ENCODE results near the gene PLCXD3. TPM values are rescaled to one million over a fixed set of nuclear protein-coding genes. Genes with fewer than 3 reads are reported as not detected.

Gene PLCXD3
- total RNA-seq, 1 experiment from 2014 or later = not detected

GRCh38 chr5:41392016-41392415 is 118.4 kb downstream of the PLCXD3 start:
- peak; percentile 34 for DNase-seq (ENCODE audit: unreplicated experiment)
- Mint-ChIP-seq H3K9me3 (ENCODE audit: unreplicated experiment) (peaks cover 17% of the 10 kb centered on the region), H3K27me3 (ENCODE audit: insufficient read depth, unreplicated experiment) (no peaks in the 10 kb centered on the region), H3K4me1 (ENCODE audit: insufficient read depth, unreplicated experiment) (peaks cover 6% of the 10 kb centered on the region), H3K4me3 (ENCODE audit: unreplicated experiment) (no peak overlapping the region), H3K36me3 (ENCODE audit: insufficient read depth, unreplicated experiment) (no peaks in the 10 kb centered on the region), H3K27ac (ENCODE audit: low read depth, unreplicated experiment) (no peak overlapping the region)
- BruUV-seq (replicated peaks) = no TSS peak
- no peak for TF ChIP-seq CTCF (IDR thresholded peaks at IDR 0.05; ENCODE audit: unreplicated experiment)
- ChIA-PET POLR2A (interaction anchor here (0.6 kb wide), 1 partner anchor 12 kb away, joined by 3 read pairs; no protein-coding TSS in a partner anchor), CTCF (no interaction called here)
- intact Hi-C loops (cut with micrococcal nuclease) = no loop called here

DNA sequence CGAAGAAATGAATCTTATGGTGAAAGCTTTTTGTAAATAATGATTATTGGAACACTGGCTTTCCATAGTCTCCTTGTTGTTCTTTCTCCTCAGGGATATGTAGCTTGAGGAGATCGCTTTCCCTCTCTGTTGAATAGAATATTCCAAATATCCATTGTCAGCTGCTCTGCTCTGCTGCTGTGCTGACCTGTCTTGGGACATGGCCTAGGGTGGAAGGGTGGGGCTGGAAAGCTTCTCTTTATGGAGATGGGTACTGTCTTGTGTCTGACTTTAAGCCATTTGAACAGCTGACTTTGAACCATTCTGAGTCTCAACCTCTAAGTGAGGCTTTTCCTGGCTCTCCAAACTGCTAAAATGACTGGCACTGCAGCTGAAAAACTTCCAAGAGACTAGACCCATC is 135.8 kb downstream of the PLCXD3 start:
- Mint-ChIP-seq H3K36me3 (ENCODE audit: insufficient read depth, unreplicated experiment) (no peaks in the 10 kb centered on the region), H3K27ac (ENCODE audit: low read depth, unreplicated experiment) (no peak overlapping the region), H3K4me1 (ENCODE audit: insufficient read depth, unreplicated experiment) (peaks cover 11% of the 10 kb centered on the region), H3K27me3 (ENCODE audit: insufficient read depth, unreplicated experiment) (no peaks in the 10 kb centered on the region), H3K4me3 (ENCODE audit: unreplicated experiment) (no peak overlapping the region), H3K9me3 (ENCODE audit: unreplicated experiment) (no peaks in the 10 kb centered on the region)
- CTCF ChIA-PET = interaction anchor here (0.6 to 1.2 kb wide), 2 partner anchors 18 to 64 kb away, joined by 3 read pairs; no protein-coding TSS in a partner anchor
- no TSS peak for BruUV-seq (replicated peaks)
- POLR2A ChIA-PET = interaction anchor here (0.6 to 0.7 kb wide), 2 partner anchors 15 to 1835 kb away, joined by 3 read pairs; no protein-coding TSS in a partner anchor
- intact Hi-C loops (cut with micrococcal nuclease) = no loop called here
- no peak for TF ChIP-seq CTCF (IDR thresholded peaks at IDR 0.05; ENCODE audit: unreplicated experiment)
- no peak for DNase-seq (ENCODE audit: unreplicated experiment)

DNA sequence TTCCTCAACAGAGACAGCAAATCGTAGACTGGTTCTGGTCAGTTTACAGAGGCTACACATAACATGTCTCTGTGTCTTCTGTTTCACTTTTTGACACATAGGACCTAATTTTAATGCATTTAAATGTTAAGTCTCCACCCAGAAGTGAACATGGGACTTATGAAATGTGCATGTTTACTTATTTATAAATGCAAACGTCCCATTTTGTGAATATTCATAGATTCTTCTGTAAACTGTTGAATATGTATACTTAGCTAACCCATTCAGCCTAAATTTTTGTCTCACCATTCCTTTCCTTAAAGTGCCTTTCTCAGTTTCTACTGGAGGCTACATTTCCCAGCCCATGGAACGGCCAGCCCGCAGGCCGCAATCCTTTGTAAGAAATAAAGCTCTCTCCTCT is 137.2 kb downstream of the PLCXD3 start:
- intact Hi-C loops (cut with micrococcal nuclease) = no loop called here
- peaks cover 11% of the 10 kb centered on the region for H3K4me1 Mint-ChIP-seq (ENCODE audit: insufficient read depth, unreplicated experiment)
- no peak overlapping the region for H3K27ac Mint-ChIP-seq (ENCODE audit: low read depth, unreplicated experiment)
- no peak for TF ChIP-seq CTCF (IDR thresholded peaks at IDR 0.05; ENCODE audit: unreplicated experiment)
- no TSS peak for BruUV-seq (replicated peaks)
- no peaks in the 10 kb centered on the region for H3K9me3 Mint-ChIP-seq (ENCODE audit: unreplicated experiment)
- DNase-seq (ENCODE audit: unreplicated experiment) = no peak
- H3K36me3 Mint-ChIP-seq (ENCODE audit: insufficient read depth, unreplicated experiment) = no peaks in the 10 kb centered on the region
- POLR2A ChIA-PET = no interaction called here
- CTCF ChIA-PET = no interaction called here
- H3K4me3 Mint-ChIP-seq (ENCODE audit: unreplicated experiment) = no peak overlapping the region
- no peaks in the 10 kb centered on the region for H3K27me3 Mint-ChIP-seq (ENCODE audit: insufficient read depth, unreplicated experiment)

GRCh38 chr5:41371738-41372137 is 138.7 kb downstream of the PLCXD3 start:
- DNase-seq (ENCODE audit: unreplicated experiment) = peak; percentile 23
- no TSS peak for BruUV-seq (replicated peaks)
- H3K27me3 Mint-ChIP-seq (ENCODE audit: insufficient read depth, unreplicated experiment) = no peaks in the 10 kb centered on the region
- intact Hi-C loops (cut with micrococcal nuclease) = no loop called here
- POLR2A ChIA-PET = interaction anchor here (1.1 kb wide), 1 partner anchor 36 kb away, joined by 3 read pairs; no protein-coding TSS in a partner anchor
- peaks cover 11% of the 10 kb centered on the region for H3K4me1 Mint-ChIP-seq (ENCODE audit: insufficient read depth, unreplicated experiment)
- no peak for TF ChIP-seq CTCF (IDR thresholded peaks at IDR 0.05; ENCODE audit: unreplicated experiment)
- no peaks in the 10 kb centered on the region for H3K9me3 Mint-ChIP-seq (ENCODE audit: unreplicated experiment)
- H3K4me3 Mint-ChIP-seq (ENCODE audit: unreplicated experiment) = no peak overlapping the region
- H3K36me3 Mint-ChIP-seq (ENCODE audit: insufficient read depth, unreplicated experiment) = no peaks in the 10 kb centered on the region
- no peak overlapping the region for H3K27ac Mint-ChIP-seq (ENCODE audit: low read depth, unreplicated experiment)
- CTCF ChIA-PET = no interaction called here

Data from MCF 10A (cell line).